Type B pancreatic cell (in vitro differentiated cells): ENCODE data around the gene CYB561D2. TPM values are rescaled to one million over a fixed set of nuclear protein-coding genes. Genes with fewer than 3 reads are reported as not detected.
A peak's percentile ranks its signal among the peaks of the same experiment; 100 is the strongest.

Source experiments
- DNase-seq: peaks from one replicate; pipeline ENCODE4 v3.0.0; 2021; ENCODE audit warnings: mixed read lengths; ENCODE audit not compliant: unreplicated experiment; ENCODE audit errors: extremely low spot score
- H3K27ac Mint-ChIP-seq: 2 replicates; pipeline ENCODE4 v1.8.0; 2021; ENCODE audit warnings: mild to moderate bottlenecking, mixed read lengths
- H3K27me3 Mint-ChIP-seq: 2 replicates; pipeline ENCODE4 v1.8.0; 2021; ENCODE audit warnings: mixed read lengths
- H3K36me3 Mint-ChIP-seq: 2 replicates; pipeline ENCODE4 v1.8.0; 2021; ENCODE audit warnings: mixed read lengths
- H3K4me1 Mint-ChIP-seq: one replicate; pipeline ENCODE4 v1.8.0; 2021; ENCODE audit warnings: mixed read lengths; ENCODE audit not compliant: unreplicated experiment
- H3K4me3 Mint-ChIP-seq: 2 replicates; pipeline ENCODE4 v1.8.0; 2021; ENCODE audit warnings: mild to moderate bottlenecking, mixed read lengths
- H3K9me3 Mint-ChIP-seq: 2 replicates; pipeline ENCODE4 v1.8.0; 2021; ENCODE audit warnings: mixed read lengths
- total RNA-seq: library from RNA; stranded (reverse); gene quantifications from 2 replicates; pipeline ENCODE4 v1.2.1, GENCODE V29; 2021; ENCODE audit warnings: low replicate concordance
- TF ChIP-seq, protein P1 (sequence below): fragments of 200-600 bp; sonication (generic); conservative IDR thresholded peaks from 2 replicates; pipeline ENCODE4 v1.5.0; 2021; ENCODE audit warnings: antibody characterized with exemption, mild to moderate bottlenecking

Gene CYB561D2
- total RNA-seq, 1 donor from 2014 or later, result 10.1 TPM

DNA sequence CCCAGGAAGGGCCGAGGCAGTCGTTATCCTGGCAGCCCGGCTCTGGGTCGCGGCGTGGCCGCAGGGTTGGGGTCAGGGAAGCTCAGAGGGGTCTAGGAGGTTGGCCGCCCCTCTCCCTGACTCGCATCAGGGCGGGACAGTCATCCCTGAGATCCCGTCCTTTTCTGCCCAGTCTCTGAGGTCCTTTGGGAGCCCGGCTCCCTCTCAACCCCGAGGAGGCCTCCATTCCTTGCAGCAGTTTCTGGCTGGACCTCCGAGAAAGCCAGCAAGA is 28.6 kb upstream of the CYB561D2 start:
- Mint-ChIP-seq H3K9me3 (no peaks in the 10 kb centered on the region), H3K36me3 (peaks cover 7% of the 10 kb centered on the region), H3K27ac (no peak overlapping the region), H3K4me3 (peak overlapping the region; percentile 89), H3K4me1 (peaks cover 27% of the 10 kb centered on the region), H3K27me3 (no peaks in the 10 kb centered on the region)
- TF ChIP-seq, protein P1, sequence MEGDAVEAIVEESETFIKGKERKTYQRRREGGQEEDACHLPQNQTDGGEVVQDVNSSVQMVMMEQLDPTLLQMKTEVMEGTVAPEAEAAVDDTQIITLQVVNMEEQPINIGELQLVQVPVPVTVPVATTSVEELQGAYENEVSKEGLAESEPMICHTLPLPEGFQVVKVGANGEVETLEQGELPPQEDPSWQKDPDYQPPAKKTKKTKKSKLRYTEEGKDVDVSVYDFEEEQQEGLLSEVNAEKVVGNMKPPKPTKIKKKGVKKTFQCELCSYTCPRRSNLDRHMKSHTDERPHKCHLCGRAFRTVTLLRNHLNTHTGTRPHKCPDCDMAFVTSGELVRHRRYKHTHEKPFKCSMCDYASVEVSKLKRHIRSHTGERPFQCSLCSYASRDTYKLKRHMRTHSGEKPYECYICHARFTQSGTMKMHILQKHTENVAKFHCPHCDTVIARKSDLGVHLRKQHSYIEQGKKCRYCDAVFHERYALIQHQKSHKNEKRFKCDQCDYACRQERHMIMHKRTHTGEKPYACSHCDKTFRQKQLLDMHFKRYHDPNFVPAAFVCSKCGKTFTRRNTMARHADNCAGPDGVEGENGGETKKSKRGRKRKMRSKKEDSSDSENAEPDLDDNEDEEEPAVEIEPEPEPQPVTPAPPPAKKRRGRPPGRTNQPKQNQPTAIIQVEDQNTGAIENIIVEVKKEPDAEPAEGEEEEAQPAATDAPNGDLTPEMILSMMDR, result no peak
- no peak for DNase-seq

DNA sequence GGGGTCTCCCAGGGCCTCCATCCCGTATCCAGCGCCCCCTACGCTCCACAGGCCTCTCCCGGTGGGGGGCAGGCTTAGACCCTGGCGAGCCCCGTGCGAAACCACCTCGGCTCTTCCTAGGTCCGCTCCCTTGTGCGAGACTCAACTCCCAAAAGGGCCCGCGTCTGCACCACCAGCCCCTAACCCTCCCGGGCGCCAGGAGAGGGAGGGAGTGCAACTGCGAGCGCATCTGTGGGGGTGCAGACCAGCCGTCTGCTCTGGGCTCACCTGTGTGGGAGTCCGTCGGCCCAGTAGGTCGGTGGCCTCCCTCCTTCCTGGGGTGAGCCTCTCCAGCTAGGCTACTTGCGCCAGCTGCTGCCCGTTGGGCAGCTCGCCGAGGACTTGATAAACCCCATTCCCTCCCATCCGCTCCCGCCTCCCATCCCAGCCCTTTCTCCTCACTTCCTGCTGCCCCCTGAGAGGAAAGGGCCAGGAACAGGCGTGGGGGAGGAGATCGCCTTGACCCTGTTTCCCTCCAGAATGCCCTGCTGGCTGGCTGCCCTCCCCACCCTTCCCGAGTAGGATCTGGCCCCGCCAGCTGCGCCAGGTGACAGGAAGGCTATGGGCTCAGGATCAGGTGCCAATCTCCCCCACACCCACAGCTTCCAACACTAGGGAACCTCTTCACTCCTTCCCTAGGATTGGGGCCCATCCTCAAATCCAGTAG is 28.1 kb upstream of the CYB561D2 start, which contains the start of gene HYAL2:
HYAL2 (minus strand) TSS at position 360 of the 706 bp plus-strand sequence. CDS start 2,256 bp downstream, outside the sequence.
- H3K4me3 Mint-ChIP-seq, result peak within 1 kb of the TSS; percentile 89
- TF ChIP-seq, protein P1, result no peak
- DNase-seq, result no peak
- H3K9me3 Mint-ChIP-seq, result no peaks in the 10 kb centered on the region
- H3K27me3 Mint-ChIP-seq, result no peaks in the 10 kb centered on the region
- peaks cover 25% of the 10 kb centered on the region for H3K4me1 Mint-ChIP-seq
- peak within 1 kb of the TSS; percentile 95 for H3K27ac Mint-ChIP-seq
- H3K36me3 Mint-ChIP-seq, result peaks cover 7% of the 10 kb centered on the region

DNA sequence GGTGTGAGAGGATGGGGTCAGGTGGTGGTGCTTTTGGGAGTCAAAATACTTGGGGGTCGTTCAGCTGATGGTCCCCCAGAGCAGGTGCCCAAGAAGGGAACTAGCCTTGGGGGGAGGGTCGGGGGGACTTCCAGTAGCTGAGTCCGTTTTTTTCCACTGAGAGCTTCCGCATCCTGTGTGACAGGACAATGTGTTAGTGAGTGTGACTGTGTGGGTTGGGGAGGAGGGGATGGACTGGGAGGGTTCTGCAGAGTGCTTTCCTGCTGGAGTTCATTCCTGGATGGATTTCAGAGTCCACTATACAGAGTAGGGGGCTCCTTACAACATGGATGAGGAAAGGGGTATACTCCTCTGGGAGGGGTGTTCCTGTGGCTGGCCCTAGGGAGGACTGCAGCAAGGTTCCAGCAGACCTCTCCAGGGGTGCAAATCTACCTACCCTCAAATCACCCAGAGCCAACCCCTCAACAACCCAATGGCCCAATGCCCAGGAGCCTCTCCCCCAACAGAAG is 27.5 kb upstream of the CYB561D2 start:
- H3K4me1 Mint-ChIP-seq, result peaks cover 25% of the 10 kb centered on the region
- no peaks in the 10 kb centered on the region for H3K9me3 Mint-ChIP-seq
- H3K36me3 Mint-ChIP-seq, result peaks cover 7% of the 10 kb centered on the region
- H3K27me3 Mint-ChIP-seq, result no peaks in the 10 kb centered on the region
- no peak for DNase-seq
- H3K27ac Mint-ChIP-seq, result peak overlapping the region; percentile 67
- peak overlapping the region; percentile 89 for H3K4me3 Mint-ChIP-seq
- TF ChIP-seq, protein P1, result no peak

DNA sequence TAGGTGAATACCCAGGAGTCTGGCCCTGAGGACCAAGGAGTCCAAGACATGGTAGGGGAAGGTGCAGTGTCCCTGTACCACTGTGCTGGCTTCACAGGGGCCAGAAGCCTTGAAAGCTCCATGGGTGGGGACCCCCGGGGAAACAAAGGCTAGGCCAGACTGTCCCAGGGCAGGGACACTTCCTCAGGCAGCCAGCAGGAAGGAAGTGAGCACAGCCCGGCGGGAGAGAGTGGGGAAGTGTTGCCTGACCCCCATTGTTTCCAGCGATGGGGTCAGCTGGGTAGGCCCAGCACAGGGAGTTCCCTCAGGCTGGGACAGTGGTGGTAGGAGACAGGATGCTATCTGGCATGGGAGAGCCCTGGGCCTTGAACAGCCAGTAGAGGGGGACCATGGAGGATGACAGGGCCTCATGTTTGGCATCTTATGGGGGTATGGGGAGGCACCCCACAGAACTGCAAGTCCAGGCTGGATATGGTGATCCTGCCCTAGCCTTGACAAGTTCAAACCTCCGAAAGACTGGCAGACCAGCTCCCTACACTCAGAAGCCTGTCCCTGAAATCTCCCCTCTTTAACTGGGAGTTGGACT is 27.0 kb upstream of the CYB561D2 start:
- Mint-ChIP-seq H3K27me3 (no peaks in the 10 kb centered on the region), H3K4me3 (no peak overlapping the region), H3K27ac (peak overlapping the region; percentile 67), H3K4me1 (peaks cover 25% of the 10 kb centered on the region), H3K36me3 (peaks cover 4% of the 10 kb centered on the region), H3K9me3 (no peaks in the 10 kb centered on the region)
- DNase-seq, result no peak
- TF ChIP-seq, protein P1, result peak; percentile 29

DNA sequence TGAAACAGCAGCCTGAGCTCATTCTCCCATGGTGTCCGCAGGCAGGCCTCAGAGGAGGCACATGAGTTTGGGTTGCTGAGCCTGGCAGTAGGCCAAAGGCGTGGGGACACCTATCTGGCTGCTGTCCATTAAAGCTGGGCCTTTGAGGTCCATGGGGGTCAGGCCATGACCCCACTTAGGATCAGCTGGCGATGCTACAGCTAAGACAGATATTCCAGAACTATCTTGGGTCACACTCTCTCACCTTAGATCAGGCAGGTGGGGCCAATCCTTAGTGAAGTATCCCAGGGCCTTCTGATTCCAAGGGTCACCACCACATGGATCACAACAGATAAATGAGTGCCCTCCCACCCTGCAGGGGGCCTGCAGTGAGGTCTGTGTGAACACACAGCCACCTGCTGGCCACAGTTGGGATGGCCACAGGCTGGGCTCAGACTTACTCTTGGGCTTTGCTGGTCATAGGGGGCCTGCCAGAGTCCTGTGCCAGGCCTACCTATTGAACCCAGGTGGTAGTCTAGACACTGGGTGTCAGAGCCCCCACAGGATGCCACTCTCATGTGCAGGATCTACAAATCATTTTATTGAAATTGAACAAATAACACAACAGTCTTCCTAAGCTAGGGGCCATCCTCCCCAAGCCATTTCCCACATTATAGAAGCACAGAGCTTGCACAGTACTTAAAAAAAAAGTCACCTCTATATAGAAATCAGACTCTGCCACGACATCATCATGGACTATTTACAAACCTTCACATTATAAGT is 26.1 kb upstream of the CYB561D2 start:
- TF ChIP-seq, protein P1, result peak; percentile 86
- Mint-ChIP-seq H3K27ac (peak overlapping the region; percentile 86), H3K4me1 (peaks cover 22% of the 10 kb centered on the region), H3K9me3 (no peaks in the 10 kb centered on the region), H3K36me3 (peaks cover 4% of the 10 kb centered on the region), H3K27me3 (no peaks in the 10 kb centered on the region), H3K4me3 (peak overlapping the region; percentile 75)
- DNase-seq, result no peak
